Erythroblast (primary cell): ENCODE measurements around the gene THADA.

ENCODE experiments used
- GATA1 ChIP-seq: IDR thresholded peaks from 2 replicates; pipeline ENCODE4 v1.6.1; 2011; ENCODE audit warnings: low read depth, mild to moderate bottlenecking, control low read depth, low read length, moderate library complexity
- POLR2A ChIP-seq: IDR thresholded peaks from 2 replicates; pipeline ENCODE4 v1.6.1; 2011; ENCODE audit warnings: mild to moderate bottlenecking, low read length

DNA sequence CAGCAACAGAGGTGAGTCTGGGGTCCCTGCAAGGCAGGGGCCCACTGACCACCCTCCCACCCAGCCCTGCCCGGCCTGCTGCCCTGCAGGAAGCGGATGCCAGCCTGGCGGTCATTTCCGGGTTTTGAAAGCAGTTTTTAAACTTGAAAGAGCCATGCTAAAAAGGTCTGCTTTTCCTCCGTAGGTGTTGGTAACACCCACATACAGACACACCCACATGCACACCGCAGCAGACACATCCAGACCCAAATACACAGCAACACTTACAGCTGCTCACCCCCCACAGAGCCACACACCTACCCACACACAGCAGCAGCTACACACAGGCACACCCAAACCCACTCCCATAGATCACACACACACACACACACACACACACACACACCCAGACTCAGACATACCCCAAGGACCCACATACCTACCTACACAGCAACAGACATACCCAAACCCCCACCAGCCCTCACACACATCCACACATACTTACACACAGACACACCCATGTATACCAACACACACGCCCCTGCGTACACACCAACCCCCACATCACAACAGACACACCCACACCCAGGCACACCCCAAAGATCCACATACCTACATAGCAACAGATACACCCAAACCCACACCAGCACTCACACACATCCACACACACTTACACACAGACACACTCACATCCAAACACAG lies 377.0 kb downstream of the THADA start:
- TF ChIP-seq POLR2A (no peak), GATA1 (no peak)
